GM12892 (cell line): ENCODE data around the gene TTC9.

Experiments used
- DNase-seq: peaks from one replicate; pipeline ENCODE4 v3.0.0; 2011; ENCODE audit not compliant: insufficient read length
- FAIRE-seq: peaks from 2 replicates; lab custom pipeline; 2011; peaks lifted over from hg19 to GRCh38; lab: Jason Lieb, UNC
- POLR2A ChIP-seq: IDR thresholded peaks from 2 replicates; pipeline ENCODE4 v1.6.1; 2011; ENCODE audit warnings: low read depth, low read length, control low read depth
- POLR2AphosphoS5 ChIP-seq: IDR thresholded peaks from 2 replicates; pipeline ENCODE4 v1.6.1; 2011; ENCODE audit warnings: low read depth, low read length, control low read depth
- TAF1 ChIP-seq: IDR thresholded peaks from 2 replicates; pipeline ENCODE4 v1.6.1; 2011; ENCODE audit warnings: low read depth, mild to moderate bottlenecking, control low read depth, low read length, borderline replicate concordance

Gene TTC9

DNA sequence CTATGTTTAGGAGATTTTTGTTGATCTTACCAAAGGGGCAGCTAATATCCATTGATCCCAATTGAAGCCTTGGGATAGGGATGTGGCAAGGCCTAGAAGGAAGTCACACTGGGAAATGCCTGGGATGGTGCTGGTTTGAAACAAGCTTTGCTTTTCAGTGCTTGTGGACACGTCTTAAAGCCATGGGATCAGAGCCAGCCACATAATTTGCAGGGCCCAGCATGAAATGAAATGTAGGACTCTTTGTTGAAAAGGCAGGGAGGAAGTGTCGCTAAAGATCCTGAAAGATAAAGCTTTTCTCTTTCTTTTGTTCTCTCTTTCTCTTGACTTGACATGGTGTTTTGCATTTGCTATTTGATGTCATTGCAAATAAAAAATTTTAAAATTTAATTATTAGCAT, 5.0 kb downstream of the TTC9 start:
- TF ChIP-seq POLR2AphosphoS5 (no peak), POLR2A (no peak), TAF1 (no peak)
- FAIRE-seq (peak; percentile 46), DNase-seq (no peak)

DNA sequence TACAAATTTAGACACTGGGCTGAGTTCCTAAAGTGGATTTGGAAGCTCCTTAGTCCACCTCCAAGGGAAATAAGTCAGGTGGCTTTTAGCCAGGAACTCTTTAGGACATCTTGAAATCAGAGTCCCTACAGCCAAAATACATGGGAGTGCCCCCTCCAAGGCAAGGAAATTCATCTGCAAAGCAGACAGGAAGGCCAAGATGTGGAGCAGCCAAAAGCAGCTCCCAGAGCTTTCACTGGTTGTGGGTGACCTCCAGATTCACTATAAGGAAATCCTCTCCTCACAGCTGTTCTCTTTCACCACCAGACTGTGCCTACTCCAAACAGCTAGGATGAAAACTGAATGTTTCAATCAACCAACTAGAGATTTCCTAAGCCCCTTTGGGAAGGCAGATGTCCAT, 6.6 kb downstream of the TTC9 start:
- no peak for FAIRE-seq
- no peak for TF ChIP-seq TAF1
- no peak for TF ChIP-seq POLR2AphosphoS5
- no peak for TF ChIP-seq POLR2A
- DNase-seq, result no peak

- FAIRE-seq (peak; percentile 17), DNase-seq (no peak)
- no peak for TF ChIP-seq TAF1
- TF ChIP-seq POLR2A, result no peak
- TF ChIP-seq POLR2AphosphoS5, result no peak
Measured at GRCh38 chr14:70649803-70650202, 8.1 kb downstream of the TTC9 start.

DNA sequence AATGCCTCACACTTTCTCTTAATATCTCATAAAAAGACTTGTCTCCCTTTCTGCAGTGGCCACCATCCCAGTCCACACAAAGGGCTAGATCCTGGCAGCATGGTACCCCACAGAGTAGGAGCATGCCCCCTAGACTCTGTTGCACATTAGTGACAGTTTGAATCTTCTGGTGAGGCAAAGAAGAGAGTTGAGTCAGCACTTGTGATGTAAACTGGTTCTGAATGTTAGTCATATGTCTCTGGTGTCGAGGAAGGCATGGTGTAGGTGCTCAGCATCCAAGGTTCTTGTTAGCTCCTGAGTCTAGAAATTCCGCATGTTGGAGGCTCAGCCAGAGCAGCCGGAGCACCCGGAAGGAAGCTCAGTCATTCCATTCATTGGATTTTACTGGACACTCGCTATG, 9.8 kb downstream of the TTC9 start:
- FAIRE-seq (peak; percentile 61), DNase-seq (no peak)

GRCh38 chr14:70652871-70653270, 11.2 kb downstream of the TTC9 start:
- FAIRE-seq (no peak), DNase-seq (no peak)
- TF ChIP-seq POLR2AphosphoS5 (no peak), POLR2A (no peak), TAF1 (no peak)

More for the DNA sequence above, 9.8 kb downstream of the TTC9 start:
- TF ChIP-seq POLR2A (no peak), TAF1 (no peak), POLR2AphosphoS5 (no peak)

DNA sequence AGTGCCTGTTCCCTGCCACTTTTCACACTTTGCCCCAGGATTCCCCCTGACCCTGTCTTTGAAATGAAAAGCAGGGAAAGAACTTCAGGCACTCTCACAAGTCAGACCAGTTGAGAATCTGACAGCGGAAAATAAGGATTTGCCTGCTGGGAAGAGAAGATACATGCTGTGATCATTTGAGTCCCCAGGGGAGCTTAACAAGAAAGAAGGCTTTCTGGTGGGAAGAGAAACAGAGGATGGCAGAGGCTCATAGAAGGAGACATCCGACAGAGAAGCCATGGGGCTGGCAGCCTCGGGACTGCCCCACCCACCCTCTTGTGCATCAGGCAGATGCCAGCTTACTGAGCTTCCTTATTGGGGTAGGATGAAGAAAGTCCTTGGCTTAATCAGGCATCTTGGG, 11.9 kb downstream of the TTC9 start:
- peak; percentile 90 for FAIRE-seq
- TF ChIP-seq POLR2A (no peak), TAF1 (no peak), POLR2AphosphoS5 (no peak)
- DNase-seq, result no peak

DNA sequence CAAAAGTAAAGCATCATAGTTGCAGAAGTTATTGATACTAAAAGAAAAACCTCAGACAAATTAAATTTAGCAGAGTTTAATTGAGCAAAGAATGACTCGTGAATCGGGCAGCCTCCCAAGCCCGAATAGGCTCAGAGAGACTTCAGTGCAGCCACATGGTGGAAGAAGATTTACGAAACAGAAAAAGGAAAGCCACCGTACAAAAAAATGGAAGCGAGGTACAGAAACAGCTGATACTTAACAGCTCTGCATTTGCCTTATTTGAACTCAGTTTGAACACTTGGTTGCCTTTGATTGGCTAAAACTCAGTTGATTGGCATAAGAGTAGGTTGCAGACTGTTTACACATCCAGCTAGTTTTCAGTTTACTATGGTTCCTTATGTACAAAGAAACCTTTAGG, 12.9 kb downstream of the TTC9 start:
- no peak for FAIRE-seq
- TF ChIP-seq POLR2AphosphoS5, result no peak; the same call in 1 of the 2 replicates
- no peak for TF ChIP-seq TAF1
- no peak for TF ChIP-seq POLR2A
- no peak for DNase-seq

- DNase-seq (peak; percentile 50), FAIRE-seq (peak; percentile 98)
- TF ChIP-seq POLR2A, result peak; percentile 68
- TF ChIP-seq TAF1, result 0 out of 2 replicates have a peak, but pooled peaks have one; percentile 41
- TF ChIP-seq POLR2AphosphoS5, result no peak; the same call in 1 of the 2 replicates
Measured at GRCh38 chr14:70655110-70655826, 13.6 kb downstream of the TTC9 start.

DNA sequence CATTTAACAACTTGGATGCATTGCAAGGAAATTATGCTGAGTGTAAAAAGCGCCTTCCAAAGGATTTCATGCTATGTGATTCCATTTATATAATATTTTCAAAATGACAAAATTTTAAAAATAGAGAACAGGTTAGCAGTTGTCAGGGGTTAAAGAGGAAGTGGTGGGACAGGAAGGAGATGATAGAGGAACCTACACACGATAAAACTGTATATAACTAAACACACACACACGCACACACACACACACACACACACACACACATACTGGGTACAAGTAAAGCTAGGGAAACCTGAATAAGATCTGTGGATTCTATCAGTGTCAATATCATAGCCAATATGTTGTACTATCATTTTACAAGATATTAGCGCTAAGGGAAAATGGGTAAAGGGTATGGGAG, 17.2 kb downstream of the TTC9 start:
- DNase-seq (no peak), FAIRE-seq (peak; percentile 44)
- TF ChIP-seq POLR2AphosphoS5 (no peak), TAF1 (no peak), POLR2A (no peak)

GRCh38 chr14:70660967-70661893, 19.5 kb downstream of the TTC9 start:
- DNase-seq (no peak), FAIRE-seq (no peak)
- TF ChIP-seq POLR2AphosphoS5, result no peak

- TF ChIP-seq TAF1 (no peak), POLR2A (no peak), POLR2AphosphoS5 (no peak)
- DNase-seq, result no peak
- no peak for FAIRE-seq
Measured at GRCh38 chr14:70662080-70662479, 20.4 kb downstream of the TTC9 start.

- TF ChIP-seq POLR2AphosphoS5 (no peak), POLR2A (no peak), TAF1 (no peak)
- DNase-seq (no peak), FAIRE-seq (no peak)
Measured at GRCh38 chr14:70662816-70663215, 21.1 kb downstream of the TTC9 start.

DNA sequence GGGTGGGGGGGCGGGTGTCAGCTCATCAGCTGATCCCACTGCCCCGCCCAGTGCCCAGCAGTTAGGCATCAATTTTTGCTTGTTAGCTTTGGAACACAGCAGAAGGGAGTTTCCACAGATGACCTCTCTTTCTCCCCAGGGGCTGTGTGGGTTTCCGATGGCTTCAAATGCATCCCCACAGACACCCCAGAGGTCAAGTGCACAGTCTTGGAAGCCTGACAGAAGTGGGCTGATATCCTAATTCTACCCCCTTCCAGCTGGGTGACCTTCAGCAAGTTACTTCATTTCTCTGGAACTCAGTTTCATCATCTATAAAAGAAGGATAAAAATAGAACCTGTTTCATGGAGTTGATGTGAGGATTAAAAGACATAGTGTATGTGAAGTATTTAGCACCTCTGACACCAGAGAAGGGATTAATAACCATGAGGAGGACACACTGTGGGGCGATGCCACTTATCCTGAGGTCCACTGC, 22.0 kb downstream of the TTC9 start:
- FAIRE-seq, result peak; percentile 94
- no peak for TF ChIP-seq POLR2AphosphoS5
- TF ChIP-seq TAF1, result no peak
- no peak for TF ChIP-seq POLR2A
- DNase-seq, result no peak
